GM12891 (cell line): ENCODE results near the gene TMEM120A.

Experiments used
- POLR2A ChIP-seq: IDR thresholded peaks from 2 replicates; pipeline ENCODE4 v1.6.1; 2011; ENCODE audit warnings: low read depth, low read length, control low read depth
- POLR2AphosphoS5 ChIP-seq: IDR thresholded peaks from 2 replicates; pipeline ENCODE4 v1.6.1; 2011; ENCODE audit warnings: low read depth, low read length, control low read depth
- TAF1 ChIP-seq: IDR thresholded peaks from 2 replicates; pipeline ENCODE4 v1.6.1; 2011; ENCODE audit warnings: low read depth, low read length, control low read depth

DNA sequence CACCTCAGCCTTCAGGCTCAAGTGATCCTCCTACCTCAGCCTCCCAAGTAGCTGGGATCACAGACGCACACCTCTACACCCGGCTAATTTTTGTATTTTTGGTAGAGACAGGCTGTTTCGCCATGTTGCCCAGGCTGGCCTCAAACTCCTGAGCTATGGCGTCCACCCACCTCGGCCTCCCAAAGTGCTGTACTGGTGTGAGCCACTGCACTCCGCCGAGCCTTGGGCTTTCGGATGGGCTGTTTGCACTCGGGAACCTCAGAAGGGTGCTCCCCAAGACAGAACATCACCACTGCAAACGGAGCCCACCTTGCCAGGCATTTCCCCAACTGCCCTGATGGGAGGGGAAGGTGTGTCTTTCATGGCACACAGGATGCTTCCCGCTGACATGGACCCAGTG, 27.3 kb downstream of the TMEM120A start:
- TF ChIP-seq POLR2AphosphoS5 (no peak), POLR2A (no peak), TAF1 (no peak)
